Measurements from ENCODE around the gene GABRG3. TPM values are rescaled to one million over a fixed set of nuclear protein-coding genes. Genes with fewer than 3 reads are reported as not detected.

The GABRG3 gene
- total and polyA plus RNA-seq, 9 of the 15 experiments (the other 6 are each of a cell fraction or from before 2014, with no cell fraction given) = 4.0 to 15.1 (median 11.2) TPM

GRCh38 chr15:27127815-27128570 is 157.0 kb downstream of the GABRG3 start (continued):
- peak; percentile 34; the same call in 1 of the 2 replicates for TF ChIP-seq USF1 (CRISPR knock-in tag; IDR thresholded peaks at IDR 0.05)
- peak; percentile 41; the same call in 1 of the 2 replicates for TF ChIP-seq CREB3L1 (IDR thresholded peaks at IDR 0.05; ENCODE audit: borderline replicate concordance, low read depth)
- TF ChIP-seq ZNF239 (CRISPR knock-in tag; IDR thresholded peaks at IDR 0.05) = no peak
- TF ChIP-seq ZMIZ1 (IDR thresholded peaks at IDR 0.05; ENCODE audit: low read depth in 2 of 2, low read length in 2 of 2) = peak in 1 of 2 experiments; percentile 66; a peak in 1 of 4 replicates
- no peak for TF ChIP-seq ZFP1 (CRISPR knock-in tag; IDR thresholded peaks at IDR 0.05)
- TF ChIP-seq ZBED1 (IDR thresholded peaks at IDR 0.05) = 0 out of 2 replicates have a peak, but pooled peaks have one; percentile 45
- peak; percentile 92 for TF ChIP-seq MECOM (CRISPR knock-in tag; IDR thresholded peaks at IDR 0.05)
- no peak for TF ChIP-seq IFI16 (CRISPR knock-in tag; IDR thresholded peaks at IDR 0.05)
- peak; percentile 78 for TF ChIP-seq SMARCC2 (IDR thresholded peaks at IDR 0.05; ENCODE audit: low read depth)
- TF ChIP-seq TFE3 (CRISPR knock-in tag; IDR thresholded peaks at IDR 0.05) = peak; percentile 12; the same call in 1 of the 2 replicates

Data from K562 (cell line).